ENCODE data around the gene THAP10. TPM values are rescaled to one million over a fixed set of nuclear protein-coding genes. Genes with fewer than 3 reads are reported as not detected.

Gene THAP10
- total RNA-seq, 1 experiment from 2014 or later, result 2.5 TPM

- no peak for TF ChIP-seq CTCF (conservative IDR thresholded peaks at IDR 0.05)
- H3K4me3 Mint-ChIP-seq, result no peak overlapping the region
- DNase-seq, result no peak
- Histone ChIP-seq H4K91ac (ENCODE audit: insufficient read length, low read depth, low read length) (no peak overlapping the region), H3K79me1 (ENCODE audit: insufficient read depth, low read depth, low read length, poor library complexity, severe bottlenecking) (no peaks in the 10 kb centered on the region), H3K4me2 (ENCODE audit: insufficient read depth, insufficient read length, low read length) (no peak overlapping the region), H4K8ac (replicated peaks; ENCODE audit: insufficient read length, low read depth, low read length) (no peak overlapping the region), H3K23me2 (ENCODE audit: insufficient read length, low read depth, low read length, poor library complexity, severe bottlenecking) (no peaks in the 10 kb centered on the region), H3T11ph (ENCODE audit: low read length) (no peak overlapping the region), H3K23ac (ENCODE audit: insufficient read length, low read depth, low read length) (no peak overlapping the region), H3K9ac (ENCODE audit: extremely low read depth, insufficient read length, low read length) (no peak overlapping the region), H3K4ac (ENCODE audit: low read depth, low read length) (no peak overlapping the region), H2BK20ac (ENCODE audit: low read depth, low read length, poor library complexity, severe bottlenecking) (no peak overlapping the region), H3K27ac (ENCODE audit: insufficient read length, low read depth, low read length) (no peak overlapping the region), H2BK5ac (ENCODE audit: insufficient read length, low read length) (no peak overlapping the region), H2BK120ac (ENCODE audit: low read depth, low read length, poor library complexity, severe bottlenecking) (no peak overlapping the region), H2BK15ac (ENCODE audit: low read depth, low read length) (no peak overlapping the region), H3K56ac (ENCODE audit: insufficient read length, low read depth, low read length) (no peak overlapping the region), H3K27me3 (ENCODE audit: insufficient read depth, low read length) (no peaks in the 10 kb centered on the region), H2BK12ac (ENCODE audit: insufficient read length, low read depth, low read length) (no peak overlapping the region), H4K20me1 (ENCODE audit: control insufficient read depth, insufficient read depth, insufficient read length) (no peaks in the 10 kb centered on the region), H3K4me1 (ENCODE audit: insufficient read depth, low read length) (no peaks in the 10 kb centered on the region), H3K14ac (ENCODE audit: insufficient read depth, low read length) (no peak overlapping the region), H4K5ac (ENCODE audit: insufficient read length, low read depth, low read length) (no peak overlapping the region), H3K18ac (ENCODE audit: insufficient read length, low read depth, low read length) (no peak overlapping the region), H3K79me2 (ENCODE audit: insufficient read depth, low read length) (no peaks in the 10 kb centered on the region), H2AK5ac (ENCODE audit: insufficient read length, low read length) (no peak overlapping the region), H3K9me3 (ENCODE audit: control insufficient read depth, low read depth, low read length) (no peaks in the 10 kb centered on the region), H2AFZ (ENCODE audit: low read length) (no peak overlapping the region)
- no peaks in the 10 kb centered on the region for H3K4me1 Mint-ChIP-seq
- H3K36me3 Mint-ChIP-seq (ENCODE audit: insufficient read depth in 1 of 3, low read depth in 3 of 3), result no peaks in the 10 kb centered on the region
- H3K27me3 Mint-ChIP-seq (ENCODE audit: low read depth), result no peaks in the 10 kb centered on the region
- H3K27ac Mint-ChIP-seq, result no peak overlapping the region
- H3K9me3 Mint-ChIP-seq, result no peaks in the 10 kb centered on the region
- WGBS (ENCODE audit: extremely low coverage, insufficient read length, low lambda C conversion rate), result no CpG with 5 or more reads among the region's 2 CpGs
Measured at GRCh38 chr15:70882361-70882760, 9.9 kb downstream of the THAP10 start.

All from H9 (cell line).